ENCODE results near the gene PARVB.

DNA sequence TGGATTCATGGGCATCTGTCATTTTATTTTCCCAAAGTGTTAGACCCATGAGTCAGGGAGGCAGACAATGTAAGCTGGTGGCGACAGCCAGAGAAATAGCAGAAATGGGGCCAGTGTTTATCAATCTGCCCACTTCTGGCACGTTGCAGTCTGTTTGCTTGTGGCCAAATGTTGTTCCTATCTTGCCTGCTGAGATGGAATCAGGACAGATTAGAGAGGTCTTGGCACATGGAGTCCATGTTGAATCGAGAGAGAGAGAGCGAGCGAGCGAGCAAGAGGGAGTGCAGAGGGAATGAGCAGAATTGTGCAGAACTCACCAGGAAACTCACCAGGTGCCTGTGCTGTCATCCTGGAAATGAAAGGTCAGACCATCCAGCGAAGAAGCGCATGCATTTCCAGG lies 134.7 kb downstream of the PARVB start:
- TF ChIP-seq EGR1 (IDR thresholded peaks at IDR 0.05; ENCODE audit: borderline replicate concordance in 1 of 2, low read depth in 2 of 2, low read length in 2 of 2) (no peak), YY1 (IDR thresholded peaks at IDR 0.05; ENCODE audit: low read depth, low read length) (no peak), BRCA1 (IDR thresholded peaks at IDR 0.05; ENCODE audit: low read depth, low read length) (no peak), ESRRA (IDR thresholded peaks at IDR 0.05; ENCODE audit: low read length) (no peak), CREB1 (IDR thresholded peaks at IDR 0.05; ENCODE audit: low read depth) (no peak), JUNB (IDR thresholded peaks at IDR 0.05) (no peak), JUND (IDR thresholded peaks at IDR 0.05; ENCODE audit: low read depth, low read length) (no peak), EZH2 (IDR thresholded peaks at IDR 0.05; ENCODE audit: borderline replicate concordance, control insufficient read depth, low read depth, low read length) (no peak), FOXM1 (IDR thresholded peaks at IDR 0.05; ENCODE audit: low read depth, low read length) (no peak), RB1 (IDR thresholded peaks at IDR 0.05; ENCODE audit: borderline replicate concordance) (no peak)
- TF ChIP-seq, protein P1, sequence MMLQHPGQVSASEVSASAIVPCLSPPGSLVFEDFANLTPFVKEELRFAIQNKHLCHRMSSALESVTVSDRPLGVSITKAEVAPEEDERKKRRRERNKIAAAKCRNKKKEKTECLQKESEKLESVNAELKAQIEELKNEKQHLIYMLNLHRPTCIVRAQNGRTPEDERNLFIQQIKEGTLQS (IDR thresholded peaks at IDR 0.05; ENCODE audit: borderline replicate concordance, extremely low read depth, low read depth, low read length) = no peak
- TF ChIP-seq, protein P2, sequence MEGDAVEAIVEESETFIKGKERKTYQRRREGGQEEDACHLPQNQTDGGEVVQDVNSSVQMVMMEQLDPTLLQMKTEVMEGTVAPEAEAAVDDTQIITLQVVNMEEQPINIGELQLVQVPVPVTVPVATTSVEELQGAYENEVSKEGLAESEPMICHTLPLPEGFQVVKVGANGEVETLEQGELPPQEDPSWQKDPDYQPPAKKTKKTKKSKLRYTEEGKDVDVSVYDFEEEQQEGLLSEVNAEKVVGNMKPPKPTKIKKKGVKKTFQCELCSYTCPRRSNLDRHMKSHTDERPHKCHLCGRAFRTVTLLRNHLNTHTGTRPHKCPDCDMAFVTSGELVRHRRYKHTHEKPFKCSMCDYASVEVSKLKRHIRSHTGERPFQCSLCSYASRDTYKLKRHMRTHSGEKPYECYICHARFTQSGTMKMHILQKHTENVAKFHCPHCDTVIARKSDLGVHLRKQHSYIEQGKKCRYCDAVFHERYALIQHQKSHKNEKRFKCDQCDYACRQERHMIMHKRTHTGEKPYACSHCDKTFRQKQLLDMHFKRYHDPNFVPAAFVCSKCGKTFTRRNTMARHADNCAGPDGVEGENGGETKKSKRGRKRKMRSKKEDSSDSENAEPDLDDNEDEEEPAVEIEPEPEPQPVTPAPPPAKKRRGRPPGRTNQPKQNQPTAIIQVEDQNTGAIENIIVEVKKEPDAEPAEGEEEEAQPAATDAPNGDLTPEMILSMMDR (IDR thresholded peaks at IDR 0.05 in 2 of 3, conservative IDR thresholded peaks at IDR 0.05 in 1 of 3; ENCODE audit: control insufficient read depth in 2 of 3, extremely low read depth in 1 of 3, insufficient read depth in 1 of 3, low read depth in 3 of 3, low read length in 3 of 3) = no peak

Data from GM12878 (cell line).